H1 (cell line): ENCODE data around the gene CUX1. TPM values are rescaled to one million over a fixed set of nuclear protein-coding genes. Genes with fewer than 3 reads are reported as not detected.

Source experiments
- CHD7 ChIP-seq: fragments of 300-600 bp; sonication (generic); IDR thresholded peaks from 2 replicates; pipeline ENCODE4 v1.7.1; 2012; ENCODE audit warnings: low read length, moderate library complexity, mild to moderate bottlenecking, inconsistent platforms; ENCODE audit not compliant: insufficient replicate concordance
- KDM1A ChIP-seq: fragments of 200-600, 300-600 bp; sonication (generic); IDR thresholded peaks from 2 replicates; pipeline ENCODE4 v1.7.1; 2016; ENCODE audit warnings: mild to moderate bottlenecking, low read length, borderline replicate concordance
- polyA plus RNA-seq, 7 experiments: library from polyadenylated mRNA; depleted of rRNA in 3 of 7; stranded (reverse) in 5 of 7; unstranded in 2 of 7; fragments of >200 nt in 5 of 7; fragments of 200-250 nt in 2 of 7; gene quantifications; 1 replicate in 5 of 7; 2 replicates in 1 of 7; 4 replicates in 1 of 7; pipeline versions ENCODE4 v1.2.1 to v1.2.3, GENCODE V29; 2011 to 2013; ENCODE audit warnings: missing spikeins in 2 of 7, mixed read lengths in 2 of 7
- total RNA-seq: library from RNA; stranded (reverse); fragmentation: NEBNext Ultra II Directional; extraction: Animal tissue kit (Norgen Biotek cat#: 25700); gene quantifications from 2 replicates; pipeline ENCODE4 v1.2.1, GENCODE V29; 2021

The CUX1 gene
- total and polyA plus RNA-seq, 2 of the 8 experiments (the other 6 are each of a cell fraction or from before 2014, with no cell fraction given), result 21.6 to 65.9 TPM

GRCh38 chr7:102291916-102292267 is 474.5 kb downstream of the CUX1 start (continued):
- no peak for TF ChIP-seq CHD7
- no peak for TF ChIP-seq KDM1A
- TF ChIP-seq, all 59 proteins: peak for 0
